ENCODE data around the gene HYAL3.

DNA sequence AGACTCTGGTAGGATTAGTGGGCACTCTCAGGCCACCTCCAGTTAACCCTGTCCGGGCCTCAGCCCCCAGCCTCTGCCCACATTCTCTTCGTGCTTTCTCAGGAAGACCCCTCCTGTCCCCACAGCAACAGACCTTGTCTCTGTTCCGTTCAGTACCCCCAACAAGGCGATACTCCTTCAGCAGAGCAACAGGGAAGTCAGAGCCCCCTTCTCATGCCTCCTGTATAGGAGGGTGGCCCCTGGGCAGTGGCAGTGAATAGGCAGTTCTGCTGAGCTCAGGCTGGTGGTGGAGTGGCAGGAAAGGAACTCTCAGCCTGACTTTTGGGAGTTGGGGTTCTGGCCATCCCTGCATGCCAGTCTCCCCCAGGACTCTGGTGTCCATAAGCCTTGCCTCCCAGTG is 29.7 kb downstream of the HYAL3 start:
- TF ChIP-seq, protein P1, sequence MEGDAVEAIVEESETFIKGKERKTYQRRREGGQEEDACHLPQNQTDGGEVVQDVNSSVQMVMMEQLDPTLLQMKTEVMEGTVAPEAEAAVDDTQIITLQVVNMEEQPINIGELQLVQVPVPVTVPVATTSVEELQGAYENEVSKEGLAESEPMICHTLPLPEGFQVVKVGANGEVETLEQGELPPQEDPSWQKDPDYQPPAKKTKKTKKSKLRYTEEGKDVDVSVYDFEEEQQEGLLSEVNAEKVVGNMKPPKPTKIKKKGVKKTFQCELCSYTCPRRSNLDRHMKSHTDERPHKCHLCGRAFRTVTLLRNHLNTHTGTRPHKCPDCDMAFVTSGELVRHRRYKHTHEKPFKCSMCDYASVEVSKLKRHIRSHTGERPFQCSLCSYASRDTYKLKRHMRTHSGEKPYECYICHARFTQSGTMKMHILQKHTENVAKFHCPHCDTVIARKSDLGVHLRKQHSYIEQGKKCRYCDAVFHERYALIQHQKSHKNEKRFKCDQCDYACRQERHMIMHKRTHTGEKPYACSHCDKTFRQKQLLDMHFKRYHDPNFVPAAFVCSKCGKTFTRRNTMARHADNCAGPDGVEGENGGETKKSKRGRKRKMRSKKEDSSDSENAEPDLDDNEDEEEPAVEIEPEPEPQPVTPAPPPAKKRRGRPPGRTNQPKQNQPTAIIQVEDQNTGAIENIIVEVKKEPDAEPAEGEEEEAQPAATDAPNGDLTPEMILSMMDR (IDR thresholded peaks at IDR 0.05): no peak
- TF ChIP-seq POLR2A (IDR thresholded peaks at IDR 0.05): no peak
